NCI-H226 (cell line): Measurements from ENCODE around the gene CNNM3.

Experiments used
- DNase-seq: peaks from one replicate; pipeline ENCODE4 v3.0.0-alpha.2; 2015

CNNM3 gene

DNA sequence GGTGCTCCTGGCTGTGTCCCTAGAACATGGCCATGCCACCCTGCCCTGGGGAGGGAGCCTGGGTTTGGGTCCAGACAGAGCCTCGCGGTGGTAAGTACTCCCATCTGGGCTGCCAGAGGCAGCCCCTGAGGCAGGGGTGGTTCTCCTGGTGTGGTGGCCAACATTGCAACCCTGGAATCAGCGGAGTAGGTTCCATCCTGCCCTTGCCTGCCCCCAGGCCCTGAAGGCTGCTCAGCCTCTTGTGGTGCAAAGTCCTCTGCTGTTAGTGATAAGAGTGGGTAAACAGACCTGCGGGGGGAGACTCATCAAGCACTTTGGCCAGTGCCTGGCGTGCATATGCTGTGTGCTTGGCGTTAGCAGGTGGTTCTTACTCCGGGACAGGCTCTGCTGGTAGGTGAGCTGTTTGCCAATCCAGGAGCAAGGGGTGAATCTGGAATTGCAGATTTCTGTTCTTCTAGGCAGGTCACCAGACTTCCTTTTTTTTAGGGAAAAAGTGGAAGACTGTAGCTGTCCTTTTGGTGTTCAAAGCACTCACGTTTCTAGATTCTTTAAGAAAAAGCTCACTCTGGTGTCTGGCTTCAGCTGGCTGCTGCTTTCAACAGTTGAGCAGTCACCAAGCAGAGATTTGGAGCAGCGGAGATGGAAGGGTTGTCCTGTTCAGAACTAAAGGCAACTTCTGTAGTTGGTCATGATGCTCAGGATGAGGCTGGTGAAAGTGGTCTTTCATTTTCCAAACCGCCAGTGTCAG, 3.2 kb downstream of the CNNM3 start:
- DNase-seq: no peak

DNA sequence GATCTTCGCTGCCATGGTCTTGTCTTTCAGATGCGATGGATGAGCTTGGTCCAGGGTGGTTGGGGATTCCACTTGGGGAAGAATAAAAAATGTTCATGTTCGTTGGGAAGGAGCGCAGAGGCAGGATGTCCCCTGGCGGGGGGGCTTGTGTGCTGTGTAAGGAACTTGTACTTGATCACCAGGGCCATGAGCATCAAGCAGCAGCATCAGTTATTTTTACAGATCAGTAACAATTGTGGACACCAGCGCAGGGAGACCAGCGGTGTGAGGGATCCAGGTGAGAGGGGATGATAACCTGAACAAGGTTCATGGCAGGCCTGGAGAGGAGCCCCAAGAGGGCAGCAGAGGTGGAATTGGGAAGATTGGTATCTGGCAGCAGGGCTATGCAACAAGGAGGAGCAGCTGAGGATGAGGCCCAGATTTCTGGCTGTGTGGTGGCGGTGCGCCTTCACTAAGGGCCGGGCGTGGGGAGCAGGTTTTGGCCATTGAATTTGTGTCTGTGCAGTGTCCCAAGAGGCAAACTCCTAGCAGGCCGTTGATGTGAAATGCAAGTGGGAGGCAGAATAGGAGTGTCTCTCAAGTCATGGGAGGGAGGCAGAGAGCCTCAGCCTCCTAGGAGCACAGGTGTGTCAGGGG, 3.9 kb downstream of the CNNM3 start:
- DNase-seq: no peak

DNA sequence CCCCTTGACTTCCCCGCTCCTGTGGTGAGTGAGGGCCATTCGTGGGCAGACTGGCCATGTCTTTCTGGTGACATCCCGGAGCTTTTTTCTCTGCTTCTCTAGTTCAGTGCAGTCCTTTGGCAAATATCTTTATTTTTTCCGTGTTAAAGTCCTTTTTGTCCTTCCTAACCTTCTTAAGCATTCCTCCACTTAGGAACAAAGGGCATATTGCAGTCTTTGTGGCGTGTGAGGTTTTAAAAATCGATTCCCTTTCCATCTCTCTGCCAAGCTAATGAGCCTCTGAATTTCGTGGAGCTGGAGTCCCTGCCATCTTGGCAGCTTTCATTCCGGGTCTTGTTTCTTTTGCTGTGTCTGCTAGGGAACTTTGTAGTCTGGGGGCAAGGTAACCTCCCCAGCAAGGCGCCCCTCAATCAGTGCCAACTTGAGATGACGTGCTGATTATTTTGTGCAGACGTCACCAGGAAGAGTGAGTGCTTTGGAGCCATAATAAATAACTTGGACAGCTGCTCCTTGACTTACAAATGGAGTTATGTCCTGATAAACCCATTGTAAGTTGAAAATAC, 5.1 kb downstream of the CNNM3 start:
- no peak for DNase-seq

DNA sequence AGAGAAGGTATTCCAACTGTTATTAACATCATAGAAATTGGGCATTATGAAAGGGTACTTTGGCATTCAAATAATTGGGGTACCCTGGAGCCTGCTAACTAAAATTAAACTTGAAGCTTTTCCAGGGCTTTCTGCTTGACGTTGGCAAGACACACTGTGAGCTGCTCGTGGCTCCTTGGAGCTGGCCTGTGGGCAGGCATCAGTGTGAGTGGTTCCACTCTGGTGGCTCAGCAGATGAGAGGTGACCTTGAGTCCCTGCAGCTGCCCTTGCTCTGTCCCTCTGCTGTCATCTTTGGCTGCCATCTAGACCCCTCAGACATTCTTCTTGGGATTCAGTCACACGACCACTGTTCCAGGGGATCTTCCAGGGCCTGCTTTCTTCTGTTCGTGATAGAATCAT, 6.7 kb downstream of the CNNM3 start:
- DNase-seq: no peak

DNA sequence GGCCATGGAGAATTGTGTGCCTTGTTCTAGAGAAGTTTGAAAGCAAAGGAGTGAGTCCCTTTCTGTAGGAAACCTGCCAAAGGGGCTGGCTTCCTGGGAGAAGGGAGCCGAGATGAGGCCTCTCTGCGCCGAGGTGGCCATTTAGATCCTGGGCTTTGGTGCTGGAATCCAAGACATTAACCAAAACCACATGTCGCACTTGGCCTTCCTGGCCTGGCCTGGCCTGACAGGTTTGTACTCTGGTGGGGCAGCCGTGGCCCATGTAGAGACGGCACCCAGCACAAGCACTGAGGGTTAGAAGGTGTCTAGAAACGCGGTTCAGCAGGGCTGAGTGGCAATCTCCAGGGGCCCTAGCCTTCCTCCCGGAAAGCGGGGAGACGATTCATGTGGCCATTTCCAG, 7.1 kb downstream of the CNNM3 start:
- DNase-seq: no peak

DNA sequence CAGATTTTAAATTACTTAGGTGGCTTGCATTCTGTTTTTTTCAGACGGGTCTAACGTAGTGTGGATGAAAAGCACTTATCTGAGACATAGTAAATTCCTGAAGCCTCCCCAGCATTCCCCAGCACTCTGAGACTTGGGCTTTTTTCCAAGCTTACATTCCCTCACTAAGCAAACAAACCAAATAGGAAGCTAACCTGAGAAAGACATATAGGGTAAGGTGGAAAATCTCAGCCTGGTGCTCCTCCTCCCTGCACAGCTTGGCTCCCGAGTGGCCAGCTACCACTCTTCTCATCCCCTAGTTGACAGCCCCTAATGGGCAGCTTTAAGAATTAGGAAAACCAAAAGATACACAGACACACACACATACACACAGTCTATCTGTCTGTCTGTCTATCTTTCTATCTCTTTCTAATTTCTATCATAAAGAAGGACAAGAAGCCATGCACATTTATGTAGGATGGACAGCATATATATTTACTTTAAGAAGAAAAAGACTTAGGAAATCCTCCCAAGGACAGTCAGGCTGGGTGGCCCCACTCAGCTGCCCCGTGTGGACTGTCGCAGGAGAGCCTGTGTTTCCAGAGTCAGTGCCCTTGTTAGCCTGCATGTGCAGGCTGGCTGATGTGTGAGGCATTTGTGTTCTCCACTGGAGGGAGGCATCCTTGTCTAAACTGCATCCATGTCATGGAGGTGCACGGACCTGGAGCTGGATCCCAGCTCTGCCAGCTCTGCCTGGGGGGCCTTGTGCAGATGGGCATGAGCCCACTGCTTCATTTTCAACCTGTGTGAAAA, 8.2 kb downstream of the CNNM3 start:
- DNase-seq: peak; percentile 78

DNA sequence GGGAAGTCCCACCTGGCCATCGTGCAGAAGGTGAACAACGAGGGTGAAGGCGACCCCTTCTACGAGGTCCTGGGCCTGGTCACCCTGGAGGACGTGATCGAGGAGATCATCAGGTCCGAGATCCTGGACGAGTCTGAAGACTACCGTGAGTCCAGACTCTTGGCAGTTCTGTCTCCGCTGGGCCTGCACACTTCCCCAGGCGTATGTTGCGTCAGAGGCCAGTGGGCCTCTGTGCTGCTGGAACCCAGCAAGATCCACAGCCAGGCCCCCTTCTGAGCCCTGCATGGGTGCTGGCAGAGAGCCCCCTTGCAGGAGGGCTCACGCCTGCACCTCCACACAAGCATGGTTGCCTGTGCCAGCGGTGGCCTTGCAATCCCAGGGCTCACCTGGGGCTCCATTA, 9.0 kb downstream of the CNNM3 start:
- DNase-seq: no peak

DNA sequence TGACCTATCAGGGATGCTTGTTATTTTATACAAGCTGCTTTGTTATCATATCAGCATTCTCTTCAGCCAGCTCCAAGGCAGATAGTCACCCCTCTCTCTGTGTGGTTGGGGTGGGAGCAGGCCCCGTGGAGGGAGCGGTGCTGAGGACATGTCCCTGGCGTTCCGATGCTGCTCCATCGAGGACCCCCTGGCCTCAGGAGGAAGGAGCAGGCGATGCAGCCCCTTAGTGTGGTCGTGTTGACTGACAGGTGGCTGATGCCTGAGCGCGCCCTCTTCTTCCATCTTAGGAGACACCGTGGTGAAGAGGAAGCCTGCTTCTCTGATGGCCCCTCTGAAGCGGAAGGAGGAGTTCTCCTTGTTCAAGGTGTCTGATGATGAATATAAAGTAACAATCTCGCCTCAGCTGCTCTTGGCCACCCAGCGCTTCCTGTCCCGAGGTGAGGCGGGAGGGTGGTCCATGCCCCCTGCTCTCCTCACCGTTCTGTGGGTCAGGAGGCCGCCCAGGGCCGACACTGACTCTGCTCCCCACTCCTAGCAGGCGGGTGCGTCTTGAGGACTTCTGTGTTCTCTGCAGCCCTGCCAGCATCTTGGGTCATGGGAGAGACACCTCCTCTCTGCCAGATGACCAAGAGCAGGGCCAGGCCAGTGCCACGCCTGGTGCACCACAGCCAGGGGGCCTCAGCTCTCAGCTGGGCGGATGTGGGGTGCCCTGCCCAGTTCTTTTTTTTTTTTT, 10.6 kb downstream of the CNNM3 start:
- DNase-seq: no peak

DNA sequence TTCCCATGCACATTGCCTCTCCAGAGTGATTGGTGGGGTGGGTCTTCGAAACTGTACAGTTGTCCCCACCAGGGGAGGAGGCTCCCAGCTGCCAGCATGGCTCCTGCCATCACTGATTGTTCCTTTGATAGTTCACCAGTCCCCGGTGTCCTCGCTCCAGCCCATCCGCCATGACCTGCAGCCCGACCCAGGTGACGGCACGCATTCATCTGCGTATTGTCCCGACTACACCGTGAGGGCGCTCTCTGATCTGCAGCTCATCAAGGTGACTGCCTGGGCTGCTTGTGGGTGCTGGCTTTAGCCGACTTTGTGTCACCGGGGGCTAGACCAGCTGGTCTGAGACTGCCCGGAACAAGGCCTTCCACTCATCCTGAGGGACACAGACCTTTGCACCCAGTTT, 12.4 kb downstream of the CNNM3 start:
- DNase-seq: no peak

DNA sequence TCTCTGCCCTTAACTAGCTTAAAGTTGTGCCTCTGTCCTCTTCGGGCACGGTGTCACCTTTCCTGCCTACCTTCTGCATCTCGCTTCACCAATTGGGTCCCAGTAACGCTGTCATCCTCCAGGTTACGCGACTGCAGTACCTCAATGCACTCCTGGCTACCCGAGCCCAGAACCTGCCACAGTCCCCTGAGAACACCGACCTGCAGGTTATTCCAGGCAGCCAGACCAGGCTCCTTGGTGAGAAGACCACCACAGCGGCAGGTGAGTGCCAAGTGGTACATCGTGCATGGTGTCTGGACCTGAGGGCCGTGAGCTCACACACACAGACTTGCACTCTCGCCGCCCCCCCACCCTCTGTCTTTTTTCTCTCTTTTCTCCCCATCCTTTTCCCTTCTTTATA, 12.8 kb downstream of the CNNM3 start:
- DNase-seq: no peak

DNA sequence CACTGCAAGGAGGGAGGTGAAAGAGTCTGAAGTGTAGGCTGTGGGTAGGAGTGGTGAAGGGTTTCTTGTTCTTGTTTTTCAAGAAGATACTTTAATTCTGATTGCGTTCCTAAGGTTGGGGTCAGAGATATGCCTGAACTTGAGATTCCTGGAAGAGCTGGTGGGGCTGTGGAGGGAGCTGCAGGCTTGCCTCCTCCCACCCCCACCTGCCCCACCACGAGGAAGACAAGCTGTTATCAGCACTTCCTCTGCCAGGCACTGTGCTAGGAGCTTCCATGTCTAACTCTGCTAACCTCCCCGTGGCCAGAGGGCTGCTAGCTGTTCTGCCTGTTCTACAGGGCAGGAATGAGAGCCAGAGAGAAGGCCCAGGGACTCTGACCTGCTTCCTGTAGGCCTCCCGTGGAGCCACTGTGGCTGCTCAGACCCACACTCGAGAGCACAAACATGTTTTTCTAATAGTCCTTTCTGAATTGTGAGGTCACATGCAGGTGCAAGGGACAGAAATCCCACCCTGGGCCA, 14.0 kb downstream of the CNNM3 start:
- no peak for DNase-seq

DNA sequence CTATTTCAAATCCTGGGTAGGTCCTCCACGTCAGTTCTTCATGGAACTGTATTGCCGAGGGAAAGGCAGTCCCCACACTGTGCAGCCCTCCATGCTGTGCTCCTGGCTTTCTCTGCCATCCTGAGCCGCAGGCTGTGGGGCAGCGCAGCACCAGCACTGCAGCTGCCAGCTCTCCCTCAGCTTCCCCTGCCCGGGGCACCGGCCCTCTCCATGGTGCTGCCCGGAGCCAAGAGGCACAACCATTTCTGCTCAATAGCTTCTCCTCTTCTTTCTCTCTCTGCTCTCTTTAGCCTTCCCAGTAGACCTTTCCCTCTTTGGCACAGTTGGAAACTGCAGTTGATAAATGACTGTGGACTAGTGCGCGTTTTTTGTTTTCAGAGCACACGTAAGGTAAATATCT, 15.6 kb downstream of the CNNM3 start:
- no peak for DNase-seq

DNA sequence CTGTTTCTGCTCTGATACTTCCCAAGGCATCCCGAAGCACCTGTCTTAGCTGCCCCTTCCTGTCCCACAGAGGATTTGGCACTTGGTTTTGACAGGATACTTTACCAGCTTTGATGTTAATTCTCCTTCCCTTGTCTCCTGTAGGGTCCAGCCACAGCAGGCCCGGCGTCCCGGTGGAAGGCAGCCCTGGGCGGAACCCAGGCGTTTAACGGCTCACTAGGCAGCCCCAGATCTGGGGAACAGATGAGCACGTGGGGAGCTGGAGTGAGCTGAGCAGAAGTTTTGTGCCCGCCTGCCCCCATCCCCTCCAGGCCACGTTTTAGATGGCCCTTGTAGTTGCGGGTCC, 16.3 kb downstream of the CNNM3 start:
- DNase-seq: no peak

DNA sequence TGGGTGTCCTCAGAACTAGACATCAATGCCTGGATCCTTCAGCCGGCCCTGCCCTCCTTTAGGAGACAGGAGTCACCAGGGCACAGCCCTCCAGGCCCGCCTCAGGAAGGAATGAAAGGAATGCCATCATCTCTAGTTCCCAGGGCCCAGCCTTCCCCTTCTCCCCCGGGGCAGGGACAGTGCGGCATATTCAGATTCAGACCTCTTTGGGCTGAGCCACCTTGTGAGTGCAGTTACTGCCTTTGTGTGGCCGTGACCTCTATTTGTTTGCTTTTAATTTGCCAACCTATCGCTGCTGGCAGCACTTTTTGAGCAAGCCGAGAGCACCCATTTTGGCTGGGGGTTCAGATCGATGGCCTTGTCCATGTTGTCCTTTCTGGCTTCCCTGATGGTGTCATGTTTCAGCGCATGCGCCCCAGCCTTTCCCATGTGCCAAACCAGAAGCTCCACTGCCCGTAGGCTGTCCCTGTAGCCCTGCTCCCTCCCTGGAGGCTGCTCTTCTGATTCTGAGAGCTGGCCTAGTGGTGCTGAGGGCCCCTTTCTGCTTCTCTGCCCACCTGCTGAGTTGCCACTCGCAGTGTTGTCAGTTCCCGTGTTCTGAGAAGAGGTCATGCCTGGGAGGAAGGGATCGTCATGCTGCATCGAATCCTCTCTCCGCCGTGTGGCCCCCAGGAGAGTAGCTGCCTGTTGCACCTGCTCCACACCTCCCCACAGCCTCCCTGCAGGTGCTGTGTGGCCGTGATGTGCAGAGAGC, 16.9 kb downstream of the CNNM3 start:
- DNase-seq: peak; percentile 44

DNA sequence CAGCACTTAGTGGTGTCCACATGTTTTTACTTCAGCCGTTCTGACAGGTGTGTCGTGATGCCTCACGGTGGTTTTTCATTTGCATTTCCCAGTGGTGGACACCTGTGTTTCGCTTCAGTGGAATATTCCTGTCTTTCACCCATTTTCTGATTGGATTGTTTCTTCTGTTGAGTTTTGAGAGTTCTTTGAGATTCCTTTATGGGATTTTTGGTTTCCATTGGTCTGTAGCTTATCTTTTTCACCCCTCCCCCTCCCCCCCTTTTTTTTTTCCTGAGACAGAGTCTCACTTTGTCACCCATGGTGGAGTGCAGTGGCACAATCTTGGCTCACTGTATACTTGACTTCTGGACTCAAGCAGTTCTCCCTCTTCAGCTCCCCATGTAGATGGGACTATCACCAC, 19.8 kb downstream of the CNNM3 start:
- DNase-seq: no peak

DNA sequence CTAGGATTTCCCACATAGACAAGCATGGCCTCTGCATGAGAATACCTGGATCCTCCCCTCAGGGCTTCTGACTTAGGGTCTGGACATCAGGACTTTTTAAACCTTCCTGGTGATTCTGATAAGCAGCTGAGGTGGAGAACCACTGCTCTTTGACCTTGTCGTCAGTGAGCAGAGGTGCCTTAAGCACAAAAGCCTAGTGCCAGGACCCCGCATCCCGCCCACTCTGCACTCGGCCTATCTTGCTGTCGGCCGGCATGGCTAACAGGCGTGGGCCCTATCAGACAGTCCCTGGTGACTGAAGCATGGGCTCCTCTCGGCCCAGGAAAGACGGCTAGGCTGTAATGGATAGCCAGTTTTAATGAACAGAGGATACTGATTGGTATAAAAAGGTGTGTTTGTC, 21.5 kb downstream of the CNNM3 start:
- DNase-seq: no peak

DNA sequence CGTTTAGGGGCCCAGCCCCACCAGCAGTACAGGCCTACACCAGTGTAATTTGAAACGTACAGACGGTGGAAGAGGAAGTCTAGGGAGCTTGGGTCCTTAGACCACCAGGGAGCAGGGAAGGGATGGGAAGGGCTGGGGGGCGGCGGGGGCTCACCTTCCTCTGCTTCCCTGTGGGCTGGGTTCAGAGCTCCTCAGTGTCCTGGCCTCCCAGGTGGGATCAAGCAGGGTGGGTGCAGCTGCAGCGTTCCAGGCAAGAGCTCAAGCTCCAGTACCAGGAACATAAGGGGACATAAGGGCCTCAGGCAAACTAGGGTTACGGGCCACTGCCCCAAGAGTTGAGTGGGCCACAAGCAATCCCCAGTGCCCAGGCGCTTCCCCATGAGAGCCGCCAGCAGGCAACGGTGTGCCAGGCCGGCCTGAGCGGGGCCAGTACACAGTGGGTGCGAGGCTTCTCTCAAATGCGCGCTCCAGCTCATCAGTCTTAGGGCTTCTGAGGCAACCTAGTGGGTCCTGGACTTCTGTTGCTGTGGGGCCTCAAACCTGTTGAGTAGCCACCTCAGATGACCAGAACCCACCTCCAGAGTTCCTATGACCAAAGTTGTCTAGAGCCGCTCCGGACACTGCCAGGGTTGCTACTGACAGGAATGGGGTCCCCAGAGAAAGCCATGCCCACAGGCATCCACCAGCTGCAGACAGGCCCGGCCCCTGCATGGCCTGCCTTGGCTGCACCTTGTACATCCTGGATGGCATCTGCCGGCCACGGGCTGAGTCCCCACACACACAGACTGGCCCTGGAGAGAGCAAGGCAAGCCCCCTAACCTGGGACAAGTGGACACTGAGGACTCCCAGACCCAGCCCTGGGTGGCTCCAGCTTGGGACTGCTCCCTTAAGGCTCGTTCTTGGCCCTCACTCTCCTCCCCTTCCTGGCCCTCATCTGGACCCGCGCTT, 22.6 kb downstream of the CNNM3 start:
- no peak for DNase-seq

DNA sequence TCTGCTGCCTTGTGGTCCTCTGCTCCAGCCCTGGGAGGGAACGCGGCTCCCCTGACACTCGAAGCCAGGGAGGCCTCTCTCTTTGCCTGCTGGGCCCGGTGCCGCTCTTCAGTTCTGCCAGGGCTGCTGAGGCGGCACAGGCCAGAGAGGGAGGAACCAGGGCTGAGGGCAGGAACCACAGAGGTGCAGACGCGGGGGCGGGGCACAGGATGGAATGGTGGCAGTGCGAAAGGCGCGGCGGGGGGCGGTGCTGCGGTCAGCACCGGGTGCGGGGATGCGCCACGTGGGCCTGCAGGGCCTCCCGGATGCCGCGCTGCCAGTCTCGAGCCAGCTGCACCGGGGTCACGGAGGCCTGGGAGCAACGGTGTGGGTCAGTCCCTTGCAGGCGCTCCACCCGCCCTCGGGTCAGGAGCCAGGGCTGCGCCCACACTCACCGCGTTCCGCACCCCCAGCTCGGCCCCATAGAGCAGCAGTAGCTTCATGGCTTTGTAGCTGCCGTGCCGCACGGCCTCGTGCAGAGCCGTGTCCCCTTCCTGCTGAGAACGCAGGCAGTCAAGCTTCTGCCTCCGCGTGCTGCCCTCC, 23.3 kb downstream of the CNNM3 start:
- no peak for DNase-seq

DNA sequence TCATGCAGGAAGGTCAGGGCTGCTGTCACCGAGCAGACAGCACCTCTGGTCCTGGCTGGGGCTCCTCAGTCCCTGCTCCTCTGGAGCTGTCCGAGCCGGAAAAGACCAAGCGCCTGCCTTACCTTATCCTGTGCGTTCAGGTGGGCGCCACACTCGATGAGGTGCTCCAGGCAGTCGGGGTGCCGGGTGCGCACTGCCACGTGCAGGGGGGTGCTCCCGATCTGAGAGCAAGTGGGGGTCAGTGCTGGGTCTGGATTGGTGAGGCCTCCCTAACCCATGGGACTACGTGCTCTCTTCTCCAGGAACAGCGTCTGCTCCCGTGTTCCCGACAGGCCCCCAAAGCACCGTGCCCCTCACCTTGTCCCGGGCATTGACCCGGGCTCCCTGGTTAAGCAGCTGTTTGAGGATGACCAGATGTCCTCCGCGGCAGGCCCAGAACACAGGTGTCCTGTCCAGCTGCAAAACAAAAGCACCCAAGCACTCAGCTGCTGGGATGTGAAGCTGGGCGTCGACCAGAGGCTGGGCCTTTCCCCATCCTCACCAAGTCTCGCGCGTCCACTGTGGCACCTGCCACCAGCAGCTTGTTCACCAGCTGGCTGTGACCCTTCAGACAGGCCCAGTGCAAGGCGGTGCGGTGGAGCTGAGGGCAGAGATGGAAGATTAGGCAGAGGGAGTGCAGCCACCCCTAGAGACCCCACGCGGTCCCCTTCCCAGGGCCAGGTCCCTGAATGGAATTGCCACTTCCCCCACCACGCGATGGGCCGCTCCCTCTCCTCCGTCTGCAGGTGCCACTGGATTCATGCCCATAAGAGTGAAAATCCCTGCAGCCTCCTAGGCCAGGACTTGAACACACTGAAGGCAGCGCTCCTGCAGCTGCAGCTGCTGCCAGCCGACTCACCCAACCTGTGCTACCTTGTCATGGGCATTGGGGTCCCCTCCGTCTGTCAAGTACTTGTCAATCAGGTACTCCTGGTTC, 24.1 kb downstream of the CNNM3 start:
- DNase-seq: no peak
